Measurements from ENCODE around the gene SLC7A5.
A peak's percentile ranks its signal among the peaks of the same experiment; 100 is the strongest.

The SLC7A5 gene

GRCh38 chr16:87853411-87854052 is 15.8 kb downstream of the SLC7A5 start:
- Histone ChIP-seq H3K27ac (ENCODE audit: insufficient read depth, low read length, poor library complexity, severe bottlenecking) (peak overlapping the region; percentile 3), H3K4me3 (ENCODE audit: insufficient read depth, low read depth, low read length, poor library complexity, severe bottlenecking) (peak overlapping the region; percentile 35), H3K27me3 (replicated peaks; ENCODE audit: control insufficient read depth, insufficient read depth, low read length, poor library complexity, severe bottlenecking) (no peaks in the 10 kb centered on the region), H3K4me1 (ENCODE audit: control insufficient read depth, insufficient read depth, low read length, poor library complexity, severe bottlenecking) (peaks cover 33% of the 10 kb centered on the region), H3K36me3 (ENCODE audit: control insufficient read depth, insufficient read depth, low read length) (peaks cover 12% of the 10 kb centered on the region), H3K9me3 (ENCODE audit: control insufficient read depth, low read length) (no peaks in the 10 kb centered on the region)
- DNase-seq: peak; percentile 77 to 89 (median 89)

GRCh38 chr16:87851601-87852000 is 17.7 kb downstream of the SLC7A5 start:
- H3K4me1 ChIP-seq (ENCODE audit: control insufficient read depth, insufficient read depth, low read length, poor library complexity, severe bottlenecking): peaks cover 33% of the 10 kb centered on the region
- no peak overlapping the region for H3K4me3 ChIP-seq (ENCODE audit: insufficient read depth, low read depth, low read length, poor library complexity, severe bottlenecking)
- peaks cover 17% of the 10 kb centered on the region for H3K36me3 ChIP-seq (ENCODE audit: control insufficient read depth, insufficient read depth, low read length)

GRCh38 chr16:87851141-87851587 is 18.1 kb downstream of the SLC7A5 start:
- peaks cover 33% of the 10 kb centered on the region for H3K4me1 ChIP-seq (ENCODE audit: control insufficient read depth, insufficient read depth, low read length, poor library complexity, severe bottlenecking)
- no peak overlapping the region for H3K27ac ChIP-seq (ENCODE audit: insufficient read depth, low read length, poor library complexity, severe bottlenecking)
- H3K36me3 ChIP-seq (ENCODE audit: control insufficient read depth, insufficient read depth, low read length): peaks cover 17% of the 10 kb centered on the region

More at GRCh38 chr16:87851601-87852000, 17.7 kb downstream of the SLC7A5 start:
- Histone ChIP-seq H3K27me3 (replicated peaks; ENCODE audit: control insufficient read depth, insufficient read depth, low read length, poor library complexity, severe bottlenecking) (no peaks in the 10 kb centered on the region), H3K27ac (ENCODE audit: insufficient read depth, low read length, poor library complexity, severe bottlenecking) (no peak overlapping the region), H3K9me3 (ENCODE audit: control insufficient read depth, low read length) (no peaks in the 10 kb centered on the region)
- no peak for DNase-seq

GRCh38 chr16:87850009-87851006 is 19.0 kb downstream of the SLC7A5 start:
- H3K27me3 ChIP-seq (replicated peaks; ENCODE audit: control insufficient read depth, insufficient read depth, low read length, poor library complexity, severe bottlenecking): no peaks in the 10 kb centered on the region
- DNase-seq: peak; percentile 58 to 66 (median 62)
- H3K27ac ChIP-seq (ENCODE audit: insufficient read depth, low read length, poor library complexity, severe bottlenecking): no peak overlapping the region
- peaks cover 17% of the 10 kb centered on the region for H3K36me3 ChIP-seq (ENCODE audit: control insufficient read depth, insufficient read depth, low read length)
- H3K4me1 ChIP-seq (ENCODE audit: control insufficient read depth, insufficient read depth, low read length, poor library complexity, severe bottlenecking): peaks cover 25% of the 10 kb centered on the region
- H3K4me3 ChIP-seq (ENCODE audit: insufficient read depth, low read depth, low read length, poor library complexity, severe bottlenecking): no peak overlapping the region
- H3K9me3 ChIP-seq (ENCODE audit: control insufficient read depth, low read length): no peaks in the 10 kb centered on the region

More at GRCh38 chr16:87851141-87851587, 18.1 kb downstream of the SLC7A5 start:
- H3K27me3 ChIP-seq (replicated peaks; ENCODE audit: control insufficient read depth, insufficient read depth, low read length, poor library complexity, severe bottlenecking): no peaks in the 10 kb centered on the region
- H3K9me3 ChIP-seq (ENCODE audit: control insufficient read depth, low read length): no peaks in the 10 kb centered on the region
- H3K4me3 ChIP-seq (ENCODE audit: insufficient read depth, low read depth, low read length, poor library complexity, severe bottlenecking): no peak overlapping the region
- DNase-seq: no peak

GRCh38 chr16:87849419-87850008 is 19.8 kb downstream of the SLC7A5 start:
- H3K36me3 ChIP-seq (ENCODE audit: control insufficient read depth, insufficient read depth, low read length): peaks cover 17% of the 10 kb centered on the region

GRCh38 chr16:87848676-87849345 is 20.5 kb downstream of the SLC7A5 start:
- H3K4me1 ChIP-seq (ENCODE audit: control insufficient read depth, insufficient read depth, low read length, poor library complexity, severe bottlenecking): peaks cover 14% of the 10 kb centered on the region
- no peak for DNase-seq
- H3K36me3 ChIP-seq (ENCODE audit: control insufficient read depth, insufficient read depth, low read length): peaks cover 17% of the 10 kb centered on the region
- H3K4me3 ChIP-seq (ENCODE audit: insufficient read depth, low read depth, low read length, poor library complexity, severe bottlenecking): no peak overlapping the region
- no peaks in the 10 kb centered on the region for H3K9me3 ChIP-seq (ENCODE audit: control insufficient read depth, low read length)
- no peaks in the 10 kb centered on the region for H3K27me3 ChIP-seq (replicated peaks; ENCODE audit: control insufficient read depth, insufficient read depth, low read length, poor library complexity, severe bottlenecking)
- H3K27ac ChIP-seq (ENCODE audit: insufficient read depth, low read length, poor library complexity, severe bottlenecking): no peak overlapping the region

More at GRCh38 chr16:87849419-87850008, 19.8 kb downstream of the SLC7A5 start:
- Histone ChIP-seq H3K4me1 (ENCODE audit: control insufficient read depth, insufficient read depth, low read length, poor library complexity, severe bottlenecking) (peaks cover 18% of the 10 kb centered on the region), H3K27me3 (replicated peaks; ENCODE audit: control insufficient read depth, insufficient read depth, low read length, poor library complexity, severe bottlenecking) (no peaks in the 10 kb centered on the region), H3K9me3 (ENCODE audit: control insufficient read depth, low read length) (no peaks in the 10 kb centered on the region), H3K27ac (ENCODE audit: insufficient read depth, low read length, poor library complexity, severe bottlenecking) (no peak overlapping the region), H3K4me3 (ENCODE audit: insufficient read depth, low read depth, low read length, poor library complexity, severe bottlenecking) (no peak overlapping the region)
- DNase-seq: no peak

GRCh38 chr16:87847785-87848675 is 21.3 kb downstream of the SLC7A5 start:
- Histone ChIP-seq H3K4me1 (ENCODE audit: control insufficient read depth, insufficient read depth, low read length, poor library complexity, severe bottlenecking) (peaks cover 8% of the 10 kb centered on the region), H3K27ac (ENCODE audit: insufficient read depth, low read length, poor library complexity, severe bottlenecking) (no peak overlapping the region), H3K4me3 (ENCODE audit: insufficient read depth, low read depth, low read length, poor library complexity, severe bottlenecking) (no peak overlapping the region), H3K27me3 (replicated peaks; ENCODE audit: control insufficient read depth, insufficient read depth, low read length, poor library complexity, severe bottlenecking) (no peaks in the 10 kb centered on the region), H3K9me3 (ENCODE audit: control insufficient read depth, low read length) (no peaks in the 10 kb centered on the region), H3K36me3 (ENCODE audit: control insufficient read depth, insufficient read depth, low read length) (peaks cover 17% of the 10 kb centered on the region)
- DNase-seq: no peak

GRCh38 chr16:87847467-87847784 is 21.9 kb downstream of the SLC7A5 start:
- Histone ChIP-seq H3K4me3 (ENCODE audit: insufficient read depth, low read depth, low read length, poor library complexity, severe bottlenecking) (no peak overlapping the region), H3K9me3 (ENCODE audit: control insufficient read depth, low read length) (no peaks in the 10 kb centered on the region), H3K36me3 (ENCODE audit: control insufficient read depth, insufficient read depth, low read length) (peaks cover 17% of the 10 kb centered on the region), H3K27ac (ENCODE audit: insufficient read depth, low read length, poor library complexity, severe bottlenecking) (no peak overlapping the region), H3K27me3 (replicated peaks; ENCODE audit: control insufficient read depth, insufficient read depth, low read length, poor library complexity, severe bottlenecking) (no peaks in the 10 kb centered on the region), H3K4me1 (ENCODE audit: control insufficient read depth, insufficient read depth, low read length, poor library complexity, severe bottlenecking) (peaks cover 7% of the 10 kb centered on the region)
- DNase-seq: no peak
